DOHH2 (cell line): ENCODE measurements around the gene ZBTB26.

Experiments
- H3F3A ChIP-seq: fragments of 200-600 bp; sonication (generic), shearing (Covaris generic); 2 replicates; pipeline ENCODE4 v1.6.0; 2016; ENCODE audit warnings: antibody characterized with exemption, mild to moderate bottlenecking; ENCODE audit not compliant: control insufficient read depth, insufficient read depth
- H3K27ac ChIP-seq: fragments of 200-600 bp; sonication (generic); 2 replicates; pipeline ENCODE4 v1.5.1; 2014; ENCODE audit warnings: low read depth, mild to moderate bottlenecking, low read length, moderate library complexity
- H3K27me3 ChIP-seq: fragments of 200-600 bp; sonication (generic); 2 replicates; pipeline ENCODE4 v1.6.1; 2014; ENCODE audit warnings: mild to moderate bottlenecking, low read length, mixed read lengths; ENCODE audit not compliant: control insufficient read depth
- H3K36me3 ChIP-seq: fragments of 200-600 bp; sonication (generic); 2 replicates; pipeline ENCODE4 v1.6.1; 2014; ENCODE audit warnings: mild to moderate bottlenecking, low read length, moderate library complexity, mixed read lengths; ENCODE audit not compliant: control insufficient read depth
- H3K4me1 ChIP-seq: fragments of 200-600 bp; sonication (generic); 2 replicates; pipeline ENCODE4 v1.6.1; 2014; ENCODE audit warnings: mild to moderate bottlenecking, low read length, mixed read lengths; ENCODE audit not compliant: control insufficient read depth
- H3K4me2 ChIP-seq: fragments of 200-600 bp; sonication (generic); 2 replicates; pipeline ENCODE4 v1.6.0; 2014; ENCODE audit warnings: mild to moderate bottlenecking, low read length, moderate library complexity
- H3K4me3 ChIP-seq: fragments of 200-600 bp; sonication (generic); 2 replicates; pipeline ENCODE4 v1.5.1; 2014; ENCODE audit warnings: mild to moderate bottlenecking, low read length, mixed read lengths
- H3K79me2 ChIP-seq: fragments of 200-600 bp; sonication (generic); 2 replicates; pipeline ENCODE4 v1.6.1; 2014; ENCODE audit warnings: mild to moderate bottlenecking, low read length, mixed read lengths; ENCODE audit not compliant: control insufficient read depth
- H3K9me2 ChIP-seq: fragments of 200-600 bp; sonication (generic); replicated peaks from 2 replicates; pipeline ENCODE4 v1.6.1; 2014; ENCODE audit warnings: mild to moderate bottlenecking, low read length, mixed read lengths; ENCODE audit not compliant: control insufficient read depth
- H3K9me3 ChIP-seq: fragments of 200-600 bp; sonication (generic); 2 replicates; pipeline ENCODE4 v1.6.1; 2014; ENCODE audit warnings: antibody characterized with exemption, low read length, mixed read lengths; ENCODE audit not compliant: control insufficient read depth, insufficient read depth
- H4K20me1 ChIP-seq: fragments of 200-600 bp; sonication (generic); 2 replicates; pipeline ENCODE4 v1.6.0; 2014; ENCODE audit warnings: low read depth, mild to moderate bottlenecking, antibody characterized with exemption, low read length, moderate library complexity; ENCODE audit not compliant: control insufficient read depth, insufficient read depth
- EZH2phosphoT487 ChIP-seq: fragments of 200-600 bp; sonication (generic); IDR thresholded peaks from 2 replicates; pipeline ENCODE4 v1.6.1; 2017; ENCODE audit warnings: borderline replicate concordance, mild to moderate bottlenecking, antibody characterized with exemption, low read length, moderate library complexity, mixed read lengths
- TF ChIP-seq, protein P1 (sequence below): fragments of 200-600 bp; sonication (generic); IDR thresholded peaks from one replicate; pipeline ENCODE4 v1.5.1; 2014; ENCODE audit warnings: antibody characterized with exemption, mild to moderate bottlenecking, low read depth, low read length; ENCODE audit not compliant: poor library complexity, severe bottlenecking

Gene ZBTB26, protein sequence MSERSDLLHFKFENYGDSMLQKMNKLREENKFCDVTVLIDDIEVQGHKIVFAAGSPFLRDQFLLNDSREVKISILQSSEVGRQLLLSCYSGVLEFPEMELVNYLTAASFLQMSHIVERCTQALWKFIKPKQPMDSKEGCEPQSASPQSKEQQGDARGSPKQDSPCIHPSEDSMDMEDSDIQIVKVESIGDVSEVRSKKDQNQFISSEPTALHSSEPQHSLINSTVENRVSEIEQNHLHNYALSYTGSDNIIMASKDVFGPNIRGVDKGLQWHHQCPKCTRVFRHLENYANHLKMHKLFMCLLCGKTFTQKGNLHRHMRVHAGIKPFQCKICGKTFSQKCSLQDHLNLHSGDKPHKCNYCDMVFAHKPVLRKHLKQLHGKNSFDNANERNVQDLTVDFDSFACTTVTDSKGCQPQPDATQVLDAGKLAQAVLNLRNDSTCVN

DNA sequence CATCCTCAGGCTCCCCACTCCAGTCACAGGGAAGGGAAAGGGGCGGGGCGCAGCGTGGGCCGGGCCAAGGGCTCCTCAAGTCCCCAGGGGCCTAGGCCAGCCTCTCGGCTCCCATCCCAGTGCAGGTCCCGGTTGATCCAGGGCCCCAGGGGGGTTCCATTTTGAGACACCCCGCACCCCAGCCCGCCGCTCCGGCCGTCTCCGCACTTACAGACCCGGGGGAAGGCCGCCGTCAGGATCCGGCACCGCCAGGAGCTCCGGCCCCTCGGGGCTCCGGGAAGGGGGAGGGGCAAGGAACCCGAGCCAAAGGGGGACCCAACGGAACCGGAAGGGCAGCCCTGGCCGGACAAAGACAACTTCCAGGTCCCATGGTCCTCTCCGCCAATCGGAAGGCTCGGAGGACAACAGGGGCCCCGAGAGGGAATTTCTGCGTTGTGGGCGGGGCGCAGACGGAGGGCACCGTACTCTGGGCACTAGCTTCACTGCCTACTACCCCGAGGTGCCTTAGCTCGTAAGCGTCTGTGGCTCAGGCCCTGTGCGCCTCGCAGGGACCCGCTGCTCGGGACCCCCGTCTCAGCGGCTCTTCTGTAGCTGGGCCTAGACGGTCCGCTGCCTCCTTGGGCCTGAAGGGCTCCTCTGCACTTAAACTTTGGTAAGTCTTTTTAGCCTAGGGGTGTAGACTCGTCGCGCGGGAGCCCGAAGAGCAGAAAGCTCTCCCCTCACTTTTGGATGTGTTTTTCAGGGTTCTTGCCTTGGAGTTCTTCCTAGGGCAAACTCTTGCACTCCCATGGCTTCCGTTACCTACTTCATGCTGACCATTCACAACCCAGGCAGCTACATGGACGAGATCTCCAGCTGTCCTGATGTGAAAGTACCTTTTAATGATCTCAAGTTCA is at the start of gene ZBTB26:
TSS of gene ZBTB26 (minus strand) at position 287 of the 896 bp plus-strand sequence. CDS start 11,578 bp downstream, outside the sequence.
- H3K4me3 ChIP-seq = peak within 1 kb of the TSS; percentile 99
- H4K20me1 ChIP-seq = no peaks in the 10 kb centered on the region
- H3K4me1 ChIP-seq = peaks cover 23% of the 10 kb centered on the region
- peaks cover 13% of the 10 kb centered on the region for H3K36me3 ChIP-seq
- TF ChIP-seq EZH2phosphoT487 = no peak
- TF ChIP-seq, protein P1, sequence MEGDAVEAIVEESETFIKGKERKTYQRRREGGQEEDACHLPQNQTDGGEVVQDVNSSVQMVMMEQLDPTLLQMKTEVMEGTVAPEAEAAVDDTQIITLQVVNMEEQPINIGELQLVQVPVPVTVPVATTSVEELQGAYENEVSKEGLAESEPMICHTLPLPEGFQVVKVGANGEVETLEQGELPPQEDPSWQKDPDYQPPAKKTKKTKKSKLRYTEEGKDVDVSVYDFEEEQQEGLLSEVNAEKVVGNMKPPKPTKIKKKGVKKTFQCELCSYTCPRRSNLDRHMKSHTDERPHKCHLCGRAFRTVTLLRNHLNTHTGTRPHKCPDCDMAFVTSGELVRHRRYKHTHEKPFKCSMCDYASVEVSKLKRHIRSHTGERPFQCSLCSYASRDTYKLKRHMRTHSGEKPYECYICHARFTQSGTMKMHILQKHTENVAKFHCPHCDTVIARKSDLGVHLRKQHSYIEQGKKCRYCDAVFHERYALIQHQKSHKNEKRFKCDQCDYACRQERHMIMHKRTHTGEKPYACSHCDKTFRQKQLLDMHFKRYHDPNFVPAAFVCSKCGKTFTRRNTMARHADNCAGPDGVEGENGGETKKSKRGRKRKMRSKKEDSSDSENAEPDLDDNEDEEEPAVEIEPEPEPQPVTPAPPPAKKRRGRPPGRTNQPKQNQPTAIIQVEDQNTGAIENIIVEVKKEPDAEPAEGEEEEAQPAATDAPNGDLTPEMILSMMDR = no peak
- peaks cover 7% of the 10 kb centered on the region for H3F3A ChIP-seq
- no peaks in the 10 kb centered on the region for H3K9me3 ChIP-seq
- H3K79me2 ChIP-seq = peaks cover 86% of the 10 kb centered on the region
- H3K9me2 ChIP-seq = no peaks in the 10 kb centered on the region
- H3K27ac ChIP-seq = peak within 1 kb of the TSS; percentile 47
- peak within 1 kb of the TSS; percentile 68 for H3K4me2 ChIP-seq
- H3K27me3 ChIP-seq = no peaks in the 10 kb centered on the region

DNA sequence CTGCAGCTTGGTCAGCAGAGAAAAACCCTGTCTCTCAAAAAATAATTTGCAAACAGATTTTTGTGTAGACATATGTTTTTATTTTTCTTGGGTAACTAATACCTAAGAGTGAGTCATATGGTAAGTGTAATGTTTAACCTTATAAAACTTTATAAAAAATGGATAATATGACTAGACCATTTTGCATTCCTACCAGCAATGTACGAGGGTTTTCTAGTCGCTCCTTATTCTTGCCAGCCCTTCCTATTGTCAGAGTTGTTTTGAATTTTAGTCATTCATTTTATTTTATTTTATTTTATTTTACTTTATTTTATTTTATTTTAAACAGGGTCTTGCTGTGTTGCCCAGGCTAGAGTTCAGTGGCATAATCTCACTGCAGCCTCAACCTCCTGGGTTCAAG is 47.3 kb upstream of the ZBTB26 start:
- H3K4me3 ChIP-seq = no peak overlapping the region
- H3K79me2 ChIP-seq = peaks cover 12% of the 10 kb centered on the region; the same call in 1 of the 2 replicates
- TF ChIP-seq, protein P1 = no peak
- TF ChIP-seq EZH2phosphoT487 = no peak

DNA sequence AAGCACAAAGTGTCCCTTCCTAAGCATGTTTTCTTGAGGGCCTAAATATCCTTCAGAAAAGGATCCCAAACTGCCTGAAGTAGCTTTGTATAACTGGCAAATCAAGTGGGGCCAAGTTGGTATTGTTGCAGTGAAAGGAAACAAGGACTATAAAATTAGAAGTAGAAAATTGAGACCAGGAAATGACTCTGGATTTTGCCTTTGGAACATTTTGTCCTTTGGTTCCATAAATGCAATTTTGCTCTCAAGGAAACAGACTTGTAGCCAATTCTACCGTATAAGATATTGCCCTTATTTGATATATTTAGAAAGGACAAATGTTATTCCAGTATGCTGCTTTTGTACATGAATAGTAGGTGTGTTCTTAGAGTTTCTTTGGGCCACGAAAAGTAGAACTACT is 43.9 kb upstream of the ZBTB26 start:
- Histone ChIP-seq H3K4me2 (no peak overlapping the region), H3K79me2 (peaks cover 4% of the 10 kb centered on the region; the same call in 1 of the 2 replicates), H4K20me1 (peaks cover 3% of the 10 kb centered on the region; the same call in 1 of the 2 replicates), H3K4me3 (no peak overlapping the region), H3K9me2 (no peaks in the 10 kb centered on the region), H3K27me3 (no peaks in the 10 kb centered on the region), H3K27ac (no peak overlapping the region), H3F3A (no peaks in the 10 kb centered on the region; the same call in 1 of the 2 replicates), H3K4me1 (no peaks in the 10 kb centered on the region), H3K9me3 (no peaks in the 10 kb centered on the region), H3K36me3 (peaks cover 7% of the 10 kb centered on the region)
- no peak for TF ChIP-seq EZH2phosphoT487
- TF ChIP-seq, protein P1 = no peak

More for the DNA sequence above, 47.3 kb upstream of the ZBTB26 start:
- no peak overlapping the region for H3K4me2 ChIP-seq
- H3K27me3 ChIP-seq = no peaks in the 10 kb centered on the region
- H3K9me3 ChIP-seq = no peaks in the 10 kb centered on the region
- H3K4me1 ChIP-seq = no peaks in the 10 kb centered on the region
- H3K36me3 ChIP-seq = peaks cover 2% of the 10 kb centered on the region; the same call in 1 of the 2 replicates
- H3K27ac ChIP-seq = no peak overlapping the region
- H3K9me2 ChIP-seq = no peaks in the 10 kb centered on the region
- H3F3A ChIP-seq = peaks cover 2% of the 10 kb centered on the region; the same call in 1 of the 2 replicates
- peaks cover 3% of the 10 kb centered on the region; the same call in 1 of the 2 replicates for H4K20me1 ChIP-seq
